ENCODE measurements around the gene CT45A6. TPM values are rescaled to one million over a fixed set of nuclear protein-coding genes. Genes with fewer than 3 reads are reported as not detected.
"Not testable (repeated sequence)": the region's sequence is repeated elsewhere in the genome, so short reads cannot be mapped to it uniquely, and the experiment has no call there.

Gene CT45A6, protein sequence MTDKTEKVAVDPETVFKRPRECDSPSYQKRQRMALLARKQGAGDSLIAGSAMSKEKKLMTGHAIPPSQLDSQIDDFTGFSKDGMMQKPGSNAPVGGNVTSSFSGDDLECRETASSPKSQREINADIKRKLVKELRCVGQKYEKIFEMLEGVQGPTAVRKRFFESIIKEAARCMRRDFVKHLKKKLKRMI
- total RNA-seq (not detected), polyA plus RNA-seq (not detected), total RNA-seq (not detected)

- H3K27me3 Mint-ChIP-seq; H3K9me3 Mint-ChIP-seq; H3K27ac ChIP-seq (ENCODE audit: low read depth, low read length); POLR2A ChIA-PET; DNase-seq; H3K4me3 Mint-ChIP-seq; CTCF ChIA-PET; H3K36me3 ChIP-seq (ENCODE audit: control insufficient read depth in 2 of 3, insufficient read depth in 3 of 3, low read length in 3 of 3); ATAC-seq; intact Hi-C loops (cut with micrococcal nuclease); H3K4me1 ChIP-seq (ENCODE audit: control insufficient read depth in 2 of 2, insufficient read depth in 2 of 2, low read length in 2 of 2); H3K4me3 ChIP-seq (ENCODE audit: low read length); H3K27me3 ChIP-seq (ENCODE audit: control insufficient read depth in 2 of 2, insufficient read depth in 2 of 2, low read length in 2 of 2); H3K9me3 ChIP-seq (ENCODE audit: control insufficient read depth in 2 of 3, low read length in 3 of 3); H3K27ac Mint-ChIP-seq; H3K4me1 Mint-ChIP-seq; H3K36me3 Mint-ChIP-seq: not testable (repeated sequence)
These were observed at the start of gene CT45A6 for GRCh38 chrX:135802687-135803086. TSS of gene CT45A6 (minus strand) at chrX:135802787. CDS start at chrX:135798993, 3,794 bp downstream.

- H3K27ac ChIP-seq (ENCODE audit: low read depth, low read length); DNase-seq; intact Hi-C loops (cut with micrococcal nuclease); H3K4me1 ChIP-seq (ENCODE audit: control insufficient read depth in 2 of 2, insufficient read depth in 2 of 2, low read length in 2 of 2); POLR2A ChIA-PET; H3K4me3 ChIP-seq (ENCODE audit: low read length); H3K4me1 Mint-ChIP-seq; H3K36me3 Mint-ChIP-seq; CTCF ChIA-PET; H3K27ac Mint-ChIP-seq; H3K9me3 Mint-ChIP-seq; H3K27me3 ChIP-seq (ENCODE audit: control insufficient read depth in 2 of 2, insufficient read depth in 2 of 2, low read length in 2 of 2); H3K36me3 ChIP-seq (ENCODE audit: control insufficient read depth in 2 of 3, insufficient read depth in 3 of 3, low read length in 3 of 3); ATAC-seq; H3K9me3 ChIP-seq (ENCODE audit: control insufficient read depth in 2 of 3, low read length in 3 of 3); H3K4me3 Mint-ChIP-seq; H3K27me3 Mint-ChIP-seq: not testable (repeated sequence)
These were observed 34.6 kb upstream of the CT45A6 start, which contains the start of gene CT45A7 for GRCh38 chrX:135837180-135837579. TSS of gene CT45A7 (minus strand) at chrX:135837280. CDS start at chrX:135833533, 3,747 bp downstream.

GRCh38 chrX:135819912-135820311 lies 17.3 kb upstream of the CT45A6 start, which contains the start of gene CT45A2:
TSS of gene CT45A2 (minus strand) at chrX:135820012. CDS start at chrX:135816265, 3,747 bp downstream.
- ATAC-seq; H3K36me3 ChIP-seq (ENCODE audit: control insufficient read depth in 2 of 3, insufficient read depth in 3 of 3, low read length in 3 of 3); H3K27ac Mint-ChIP-seq; POLR2A ChIA-PET; CTCF ChIA-PET; H3K9me3 Mint-ChIP-seq; H3K4me1 Mint-ChIP-seq; H3K27me3 Mint-ChIP-seq; H3K36me3 Mint-ChIP-seq; DNase-seq; H3K4me1 ChIP-seq (ENCODE audit: control insufficient read depth in 2 of 2, insufficient read depth in 2 of 2, low read length in 2 of 2); intact Hi-C loops (cut with micrococcal nuclease); H3K4me3 ChIP-seq (ENCODE audit: low read length); H3K27me3 ChIP-seq (ENCODE audit: control insufficient read depth in 2 of 2, insufficient read depth in 2 of 2, low read length in 2 of 2); H3K9me3 ChIP-seq (ENCODE audit: control insufficient read depth in 2 of 3, low read length in 3 of 3); H3K27ac ChIP-seq (ENCODE audit: low read depth, low read length); H3K4me3 Mint-ChIP-seq: not testable (repeated sequence)

GRCh38 chrX:135785403-135785802 lies 17.2 kb downstream of the CT45A6 start, which contains the start of gene CT45A5:
TSS of gene CT45A5 (minus strand) at chrX:135785503. CDS start at chrX:135781729, 3,774 bp downstream.
- CTCF ChIA-PET; H3K27me3 ChIP-seq (ENCODE audit: control insufficient read depth in 2 of 2, insufficient read depth in 2 of 2, low read length in 2 of 2); H3K27ac Mint-ChIP-seq; H3K4me1 Mint-ChIP-seq; intact Hi-C loops (cut with micrococcal nuclease); H3K27ac ChIP-seq (ENCODE audit: low read depth, low read length); H3K4me1 ChIP-seq (ENCODE audit: control insufficient read depth in 2 of 2, insufficient read depth in 2 of 2, low read length in 2 of 2); DNase-seq; H3K9me3 Mint-ChIP-seq; POLR2A ChIA-PET; H3K36me3 Mint-ChIP-seq; H3K4me3 Mint-ChIP-seq; H3K27me3 Mint-ChIP-seq; ATAC-seq; H3K9me3 ChIP-seq (ENCODE audit: control insufficient read depth in 2 of 3, low read length in 3 of 3); H3K36me3 ChIP-seq (ENCODE audit: control insufficient read depth in 2 of 3, insufficient read depth in 3 of 3, low read length in 3 of 3); H3K4me3 ChIP-seq (ENCODE audit: low read length): not testable (repeated sequence)

- H3K9me3 Mint-ChIP-seq; H3K36me3 ChIP-seq (ENCODE audit: control insufficient read depth in 2 of 3, insufficient read depth in 3 of 3, low read length in 3 of 3); DNase-seq; CTCF ChIA-PET; H3K4me1 Mint-ChIP-seq; H3K4me3 Mint-ChIP-seq; H3K27ac ChIP-seq (ENCODE audit: low read depth, low read length); H3K4me1 ChIP-seq (ENCODE audit: control insufficient read depth in 2 of 2, insufficient read depth in 2 of 2, low read length in 2 of 2); POLR2A ChIA-PET; H3K36me3 Mint-ChIP-seq; H3K27ac Mint-ChIP-seq; intact Hi-C loops (cut with micrococcal nuclease); H3K4me3 ChIP-seq (ENCODE audit: low read length); H3K27me3 Mint-ChIP-seq; H3K9me3 ChIP-seq (ENCODE audit: control insufficient read depth in 2 of 3, low read length in 3 of 3); H3K27me3 ChIP-seq (ENCODE audit: control insufficient read depth in 2 of 2, insufficient read depth in 2 of 2, low read length in 2 of 2); ATAC-seq: not testable (repeated sequence)
These were observed 34.5 kb downstream of the CT45A6 start, which contains the start of gene CT45A3 for GRCh38 chrX:135768091-135768490. TSS of gene CT45A3 (minus strand) at chrX:135768191. CDS start at chrX:135764444, 3,747 bp downstream.

DNA sequence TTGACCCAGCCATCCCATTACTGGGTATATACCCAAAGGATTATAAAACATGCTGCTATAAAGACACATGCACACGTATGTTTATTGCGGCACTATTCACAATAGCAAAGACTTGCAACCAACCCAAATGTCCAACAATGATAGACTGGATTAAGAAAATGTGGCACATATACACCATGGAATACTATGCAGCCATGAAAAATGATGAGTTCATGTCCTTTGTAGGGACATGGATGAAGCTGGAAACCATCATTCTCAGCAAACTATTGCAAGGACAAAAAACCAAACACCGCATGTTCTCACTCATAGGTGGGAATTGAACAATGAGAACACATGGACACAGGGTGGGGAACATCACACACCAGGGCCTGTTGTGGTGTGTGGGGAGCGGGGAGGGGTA lies 57.8 kb downstream of the CT45A6 start:
- H3K9me3 Mint-ChIP-seq; H3K4me1 Mint-ChIP-seq; H3K4me3 Mint-ChIP-seq; H3K27me3 ChIP-seq (ENCODE audit: control insufficient read depth in 2 of 2, insufficient read depth in 2 of 2, low read length in 2 of 2); H3K27ac ChIP-seq (ENCODE audit: low read depth, low read length); H3K36me3 ChIP-seq (ENCODE audit: control insufficient read depth in 2 of 3, insufficient read depth in 3 of 3, low read length in 3 of 3); POLR2A ChIA-PET; H3K27ac Mint-ChIP-seq; CTCF ChIA-PET; H3K27me3 Mint-ChIP-seq; H3K4me1 ChIP-seq (ENCODE audit: control insufficient read depth in 2 of 2, insufficient read depth in 2 of 2, low read length in 2 of 2); H3K36me3 Mint-ChIP-seq; intact Hi-C loops (cut with micrococcal nuclease); ATAC-seq; H3K4me3 ChIP-seq (ENCODE audit: low read length); H3K9me3 ChIP-seq (ENCODE audit: control insufficient read depth in 2 of 3, low read length in 3 of 3); DNase-seq: not testable (repeated sequence)

Measured in naive thymus-derived CD4-positive, alpha-beta T cell (primary cell).